Mucosa of descending colon (tissue), 3 donors: ENCODE measurements around the gene HDAC9. TPM values are rescaled to one million over a fixed set of nuclear protein-coding genes. Genes with fewer than 3 reads are reported as not detected.

Experiments used
- ATAC-seq: fragments of 200-7000 bp; cut with Tn5 transposase; one replicate; pipeline ENCODE4 v1.9.1; 2020; ENCODE audit warnings: mild to moderate bottlenecking, moderate library complexity
- DNase-seq, 3 donors: peaks; one replicate each; pipeline ENCODE4 v3.0.0-alpha.2; 2020
- H3K36me3 ChIP-seq: fragments of 200-600 bp; one replicate; pipeline ENCODE4 v1.8.0; 2021; ENCODE audit warnings: low read depth, mild to moderate bottlenecking
- H3K4me1 ChIP-seq: fragments of 200-600 bp; one replicate; pipeline ENCODE4 v1.8.0; 2021; ENCODE audit warnings: low read depth, mild to moderate bottlenecking
- H3K4me3 ChIP-seq: fragments of 200-600 bp; one replicate; pipeline ENCODE4 v1.8.0; 2021; ENCODE audit warnings: mild to moderate bottlenecking
- H3K9me3 ChIP-seq: fragments of 200-600 bp; one replicate; pipeline ENCODE4 v1.8.0; 2021; ENCODE audit warnings: mild to moderate bottlenecking
- CTCF ChIP-seq: fragments of 200-600 bp; IDR thresholded peaks from one replicate; pipeline ENCODE4 v1.8.0; 2022; ENCODE audit warnings: antibody characterized with exemption, mild to moderate bottlenecking
- intact Hi-C, 2 donors: fragments of 100-400 bp; cut with DNase I in 1 of 2; cut with micrococcal nuclease in 1 of 2; formaldehyde crosslinking; loops; one replicate each; pipeline versions ENCODE4 v1.11.0 to v1.11.1; 2022; cut with DNase I, micrococcal nuclease
- total RNA-seq, 3 donors: library from RNA; stranded (reverse); fragmentation: NEBNext Ultra II Directional in 2 of 3; extraction: Animal tissue kit (Norgen Biotek cat#: 25700) in 2 of 3; gene quantifications; one replicate each; pipeline versions ENCODE4 v1.2.1 to v1.2.4, GENCODE V29; 2021 to 2023
- donor health status: DM: no; HTN: no; CAD: no; lungs with moderate emphysema.
- donor health status: DM: no; HTN: no; CAD: no.
- donor health status: DM: no; HTN: yes; CAD: no.

HDAC9 gene
- total RNA-seq, 3 donors from 2014 or later, result 16.0 to 20.4 (median 17.5) TPM

GRCh38 chr7:18893156-18893555, 397.6 kb downstream of the HDAC9 start:
- Histone ChIP-seq H3K4me3 (no peak overlapping the region), H3K9me3 (no peaks in the 10 kb centered on the region), H3K36me3 (no peaks in the 10 kb centered on the region), H3K4me1 (no peaks in the 10 kb centered on the region)
- ATAC-seq, result no peak
- intact Hi-C loops, result loop anchor here in 1 of 2 donors (10.0 kb wide), 1 partner anchor 82 kb away; no protein-coding TSS in a partner anchor
- DNase-seq, result no peak
- TF ChIP-seq CTCF, result no peak

DNA sequence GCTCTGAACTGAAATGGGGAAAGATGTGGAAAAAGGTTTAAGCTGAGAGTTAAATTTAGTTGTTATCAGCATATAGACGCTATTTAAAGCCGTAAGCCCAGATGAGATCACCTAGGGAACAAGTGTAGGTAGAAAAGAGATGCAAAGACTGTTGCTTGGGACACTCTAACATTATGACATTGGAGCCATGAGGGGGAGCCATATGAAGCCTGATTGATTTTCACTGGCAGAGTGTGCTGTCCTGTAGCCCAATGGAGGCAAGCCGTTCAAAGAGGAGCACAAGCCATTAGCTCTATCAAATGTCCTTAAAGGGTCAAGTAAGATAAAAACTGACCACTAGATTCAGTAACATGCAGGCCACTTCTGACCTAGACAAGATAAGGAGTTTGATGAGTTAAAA, 398.6 kb downstream of the HDAC9 start:
- no peak for ATAC-seq

GRCh38 chr7:18895456-18895855, 399.9 kb downstream of the HDAC9 start:
- Histone ChIP-seq H3K4me3 (no peak overlapping the region), H3K9me3 (no peaks in the 10 kb centered on the region), H3K4me1 (no peaks in the 10 kb centered on the region), H3K36me3 (no peaks in the 10 kb centered on the region)
- ATAC-seq (no peak), DNase-seq (no peak)
- intact Hi-C loops, result loop anchor here in 1 of 2 donors (10.0 kb wide), 1 partner anchor 79 kb away; no protein-coding TSS in a partner anchor
- TF ChIP-seq CTCF, result no peak

More for the DNA sequence above, 398.6 kb downstream of the HDAC9 start:
- H3K4me3 ChIP-seq, result no peak overlapping the region
- no peaks in the 10 kb centered on the region for H3K4me1 ChIP-seq
- no peak for DNase-seq
- intact Hi-C loops, result loop anchor here in 1 of 2 donors (10.0 kb wide), 1 partner anchor 81 kb away; no protein-coding TSS in a partner anchor
- no peaks in the 10 kb centered on the region for H3K36me3 ChIP-seq
- no peaks in the 10 kb centered on the region for H3K9me3 ChIP-seq
- no peak for TF ChIP-seq CTCF

DNA sequence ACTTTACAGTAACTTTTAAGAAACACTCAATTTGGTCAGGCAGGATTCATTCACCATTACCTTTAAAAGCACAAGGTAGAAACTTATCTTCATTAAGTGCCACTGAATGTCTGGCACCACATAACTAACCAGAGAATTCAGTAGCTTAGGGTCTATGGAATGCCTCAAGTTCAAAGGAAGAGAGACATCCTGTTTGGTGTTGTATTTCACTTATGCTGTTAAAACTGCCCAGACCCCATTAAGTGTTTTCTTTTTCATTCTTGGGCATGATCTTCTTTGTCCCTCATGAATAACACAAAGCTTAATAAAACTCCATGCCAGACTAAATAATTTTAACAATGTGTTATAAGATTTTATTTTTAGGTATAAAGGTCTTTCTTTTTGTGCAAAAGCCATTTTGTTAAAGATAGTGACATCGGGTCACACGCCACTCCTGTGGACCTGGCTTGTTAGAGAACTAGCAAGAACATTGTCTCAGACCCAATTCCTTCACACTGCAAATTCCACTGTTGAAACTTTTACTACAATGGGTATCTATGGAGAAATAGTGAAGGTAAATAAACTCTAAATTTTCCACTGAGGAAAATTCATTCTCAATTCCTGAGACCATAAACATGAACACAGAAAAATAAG, 400.9 kb downstream of the HDAC9 start:
- DNase-seq (no peak), ATAC-seq (no peak)
- intact Hi-C loops, result loop anchor here in 1 of 2 donors (10.0 kb wide), 1 partner anchor 78 kb away; no protein-coding TSS in a partner anchor
- Histone ChIP-seq H3K4me1 (no peaks in the 10 kb centered on the region), H3K9me3 (no peaks in the 10 kb centered on the region), H3K36me3 (no peaks in the 10 kb centered on the region), H3K4me3 (no peak overlapping the region)
- TF ChIP-seq CTCF, result no peak

GRCh38 chr7:18900236-18900635, 404.7 kb downstream of the HDAC9 start:
- intact Hi-C loops, result no loop called here
- no peaks in the 10 kb centered on the region for H3K9me3 ChIP-seq
- ATAC-seq, result no peak
- H3K4me3 ChIP-seq, result no peak overlapping the region
- no peak for DNase-seq
- H3K4me1 ChIP-seq, result no peaks in the 10 kb centered on the region
- H3K36me3 ChIP-seq, result no peaks in the 10 kb centered on the region
- TF ChIP-seq CTCF, result no peak
